HG03175 (cell line): ENCODE data around the gene CALY.
A peak's percentile ranks its signal among the peaks of the same experiment; 100 is the strongest.

ENCODE experiments used
- ATAC-seq: cut with Tn5 transposase; IDR thresholded peaks from one replicate; pipeline ENCODE4 v1.9.1; 2021; ENCODE audit warnings: mild to moderate bottlenecking, moderate library complexity; ENCODE audit not compliant: unreplicated experiment

Gene CALY

DNA sequence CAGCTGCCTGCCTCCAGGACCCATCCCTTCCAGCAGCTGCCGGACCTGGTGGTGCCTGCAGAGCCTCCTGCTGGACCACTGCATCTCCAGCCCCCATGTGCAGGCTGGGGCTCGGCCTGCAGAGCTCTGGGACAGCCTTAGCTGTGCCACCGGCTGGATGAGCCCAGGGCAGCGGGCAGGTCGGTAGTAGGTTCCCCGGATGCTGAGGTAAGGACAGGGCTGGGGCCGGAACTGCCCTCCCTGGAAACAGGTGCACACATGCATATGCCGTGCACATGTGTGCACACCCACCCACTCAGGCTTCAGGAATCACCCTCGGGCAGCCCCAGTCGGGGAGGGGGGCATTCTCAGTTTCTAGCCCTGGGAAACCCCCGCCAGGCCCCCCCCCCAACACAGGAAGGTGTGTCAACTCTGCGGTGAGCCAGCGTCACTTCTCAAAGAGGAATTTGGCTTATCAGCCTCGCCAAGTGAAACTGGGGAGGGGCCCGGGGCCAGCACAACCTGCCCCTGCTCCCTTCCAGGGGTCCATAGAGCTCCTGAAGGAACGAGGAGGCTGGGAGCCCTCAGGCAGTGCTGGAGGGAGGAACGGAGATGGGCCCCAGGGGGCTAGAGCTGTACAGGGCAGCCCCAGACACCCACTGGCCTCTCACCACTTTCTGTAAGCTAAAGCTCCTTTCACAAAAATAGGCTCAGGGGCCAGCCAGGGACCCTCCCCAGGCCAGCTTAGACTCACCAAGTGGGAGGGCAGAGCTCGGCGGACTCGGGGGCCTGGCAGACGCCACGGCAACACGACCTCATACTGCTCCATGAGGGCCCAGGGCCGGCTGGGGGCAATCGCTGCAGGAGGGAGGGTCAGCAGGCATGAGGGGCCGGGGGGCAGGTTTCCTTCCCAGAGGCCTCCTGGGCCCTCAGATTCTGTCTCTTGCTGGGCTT is 61.7 kb downstream of the CALY start:
- peak; percentile 48 for ATAC-seq
